Spinal cord (tissue), 10 donors: Measurements from ENCODE around the gene CERT1. TPM values are rescaled to one million over a fixed set of nuclear protein-coding genes. Genes with fewer than 3 reads are reported as not detected.

Source experiments
- DNase-seq, 6 donors: peaks; one replicate each; pipeline versions ENCODE4 v3.0.0 to v3.0.0-alpha.2; 2013 to 2015; ENCODE audit warnings: low spot score in 6 of 6, low read depth in 4 of 6
- H3K27ac ChIP-seq: one replicate; pipeline ENCODE4 v1.5.1; 2013; ENCODE audit warnings: low read depth, low read length, control low read depth
- H3K27me3 ChIP-seq: one replicate; pipeline ENCODE4 v1.6.1; 2013; ENCODE audit warnings: low read length; ENCODE audit not compliant: control insufficient read depth, insufficient read depth
- H3K36me3 ChIP-seq: one replicate; pipeline ENCODE4 v1.6.1; 2013; ENCODE audit warnings: low read length; ENCODE audit not compliant: control insufficient read depth, insufficient read depth
- H3K4me1 ChIP-seq: one replicate; pipeline ENCODE4 v1.6.1; 2013; ENCODE audit warnings: low read length; ENCODE audit not compliant: control insufficient read depth, insufficient read depth
- H3K4me3 ChIP-seq: one replicate; pipeline ENCODE4 v1.5.1; 2013; ENCODE audit warnings: low read depth, low read length, control low read depth
- H3K9me3 ChIP-seq: one replicate; pipeline ENCODE4 v1.6.1; 2013; ENCODE audit warnings: low read length; ENCODE audit not compliant: control insufficient read depth, insufficient read depth
- WGBS: methylation state at CpG from one replicate; pipeline ENCODE4 v1.1.5; 2013; ENCODE audit warnings: missing lambda C conversion rate; ENCODE audit not compliant: insufficient coverage; 5-methylcytosine and 5-hydroxymethylcytosine counted together
- polyA plus RNA-seq, 2 donors: library from polyadenylated mRNA; unstranded; fragments of 120-200 nt; gene quantifications; one replicate each; pipeline ENCODE4 v1.2.1, GENCODE V29; 2013; ENCODE audit not compliant: insufficient read length in 2 of 2
- total RNA-seq, 2 donors: library from RNA; depleted of rRNA in 1 of 2; stranded (reverse); fragments of 120-200 nt in 1 of 2; fragments of >200 nt in 1 of 2; gene quantifications; one replicate each; pipeline versions ENCODE4 v1.2.3 to v1.2.4, GENCODE V29; 2013 to 2014
- donor health status: healthy.

The CERT1 gene
- total and polyA plus RNA-seq, 4 donors = 25.3 to 73.2 (median 42.5) TPM

DNA sequence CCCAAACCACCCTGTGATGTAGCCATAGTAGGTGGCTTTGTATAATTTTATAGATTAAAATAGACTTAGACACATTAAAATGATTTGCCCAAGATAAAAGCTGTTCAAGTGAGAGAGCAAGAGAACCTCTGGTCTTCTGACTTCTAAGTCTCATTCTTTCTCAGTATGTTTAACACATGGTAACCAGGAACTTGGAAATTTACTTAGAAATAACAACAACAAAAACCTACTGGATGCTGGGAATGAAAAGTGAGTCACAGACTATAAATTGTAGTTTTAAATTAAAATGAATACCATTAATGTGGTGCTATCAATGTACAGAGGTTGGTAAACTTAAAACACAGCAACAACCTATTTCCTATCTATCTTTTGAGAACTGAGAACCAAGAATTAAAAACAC lies 144.0 kb downstream of the CERT1 start:
- no peak for DNase-seq
- H3K27me3 ChIP-seq = no peaks in the 10 kb centered on the region
- no peak overlapping the region for H3K27ac ChIP-seq
- H3K9me3 ChIP-seq = no peaks in the 10 kb centered on the region
- H3K4me3 ChIP-seq = no peak overlapping the region
- H3K36me3 ChIP-seq = no peaks in the 10 kb centered on the region
- H3K4me1 ChIP-seq = peaks cover 12% of the 10 kb centered on the region

DNA sequence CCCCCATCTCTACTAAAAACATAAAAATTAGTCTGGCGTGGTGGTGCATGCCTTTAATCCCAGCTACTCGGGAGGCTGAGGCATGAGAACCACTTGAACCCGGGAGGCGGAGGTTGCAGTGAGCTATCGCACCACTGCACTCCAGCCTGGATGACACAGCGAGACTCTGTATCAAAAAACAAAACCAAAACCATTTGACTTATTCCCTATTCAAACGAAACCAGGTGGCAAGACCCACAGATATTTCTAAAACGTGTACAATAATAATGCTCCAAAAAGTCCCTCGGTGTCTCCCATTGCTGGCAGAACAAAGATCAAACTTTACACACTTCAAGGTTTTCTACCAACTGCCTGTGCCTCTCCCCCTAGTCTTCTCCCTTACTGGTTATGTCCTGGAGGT lies 144.6 kb downstream of the CERT1 start:
- Histone ChIP-seq H3K4me1 (peaks cover 12% of the 10 kb centered on the region), H3K27ac (no peak overlapping the region), H3K9me3 (no peaks in the 10 kb centered on the region), H3K4me3 (no peak overlapping the region), H3K36me3 (peaks cover 1% of the 10 kb centered on the region), H3K27me3 (no peaks in the 10 kb centered on the region)
- WGBS = 90% methylated on average over 9 of the region's 9 CpGs
- DNase-seq = no peak

DNA sequence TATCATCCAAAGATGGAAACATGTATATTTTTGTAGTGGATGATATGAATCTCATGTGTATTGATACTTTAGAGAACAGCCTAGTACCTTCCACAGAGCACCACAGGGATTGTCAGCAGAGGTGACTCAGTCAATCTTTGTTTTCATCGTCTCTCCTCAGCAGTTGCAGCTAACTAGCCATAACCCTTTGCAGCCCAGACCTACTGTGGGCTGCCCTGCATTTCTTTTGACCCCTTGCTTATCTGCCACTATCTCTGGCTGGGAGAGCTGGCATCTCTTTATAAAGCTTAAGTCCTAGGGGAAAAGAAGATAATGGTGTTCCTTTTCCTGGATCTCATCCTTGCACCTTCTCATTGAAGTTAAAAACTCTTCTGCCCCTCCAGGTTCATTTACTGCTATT lies 145.7 kb downstream of the CERT1 start:
- H3K27me3 ChIP-seq = no peaks in the 10 kb centered on the region
- WGBS = 27% methylated on average over 1 of the region's 1 CpG
- H3K4me1 ChIP-seq = peaks cover 12% of the 10 kb centered on the region

DNA sequence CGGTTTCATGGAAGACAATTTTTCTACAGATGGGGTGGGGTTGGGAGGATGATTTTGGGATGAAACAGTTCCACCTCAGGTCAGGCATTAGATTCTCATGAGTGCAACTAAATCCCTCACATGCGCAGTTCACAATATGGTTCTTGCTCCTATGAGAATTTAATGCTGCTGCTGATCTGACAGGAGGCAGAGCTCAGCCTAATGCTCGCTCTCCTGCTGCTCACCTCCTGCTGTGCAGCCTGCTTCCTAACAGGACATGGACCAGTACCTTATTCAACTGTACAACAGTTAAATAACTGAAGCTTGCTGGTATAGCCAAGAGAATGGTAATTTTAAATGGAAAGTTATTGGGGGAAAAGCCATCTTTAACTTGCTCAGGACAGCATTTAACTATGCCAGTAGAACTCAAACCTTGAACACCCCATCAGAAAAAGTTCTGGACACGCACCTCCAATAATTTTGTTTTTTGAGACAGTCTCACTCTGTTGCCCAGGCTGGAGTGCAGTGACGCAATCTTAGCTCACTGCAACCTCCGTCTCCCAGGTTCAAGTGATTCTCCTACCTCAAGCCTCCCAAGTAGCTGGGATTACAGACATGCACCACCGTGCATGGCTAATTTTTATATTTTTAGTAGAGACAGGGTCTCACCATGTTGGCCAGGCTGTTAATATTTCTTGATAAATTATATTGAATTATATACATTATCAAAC lies 146.7 kb downstream of the CERT1 start:
- 82% methylated on average over 3 of the region's 7 CpGs for WGBS
- Histone ChIP-seq H3K27me3 (no peaks in the 10 kb centered on the region), H3K27ac (no peak overlapping the region), H3K4me3 (no peak overlapping the region), H3K36me3 (peaks cover 2% of the 10 kb centered on the region), H3K9me3 (no peaks in the 10 kb centered on the region), H3K4me1 (peaks cover 12% of the 10 kb centered on the region)
- peak in 1 of 6 donors; percentile 66 for DNase-seq

More for the DNA sequence above, 145.7 kb downstream of the CERT1 start:
- DNase-seq = no peak
- H3K27ac ChIP-seq = no peak overlapping the region
- peaks cover 2% of the 10 kb centered on the region for H3K36me3 ChIP-seq
- H3K9me3 ChIP-seq = no peaks in the 10 kb centered on the region
- no peak overlapping the region for H3K4me3 ChIP-seq

- whole genome bisulfite sequencing = 42% methylated on average over 7 of the region's 8 CpGs
- no peaks in the 10 kb centered on the region for H3K9me3 ChIP-seq
- DNase-seq = peak in 4 of 6 donors; percentile 8 to 72 (median 51)
- no peaks in the 10 kb centered on the region for H3K27me3 ChIP-seq
- H3K4me1 ChIP-seq = peaks cover 12% of the 10 kb centered on the region
- no peak overlapping the region for H3K4me3 ChIP-seq
- no peak overlapping the region for H3K27ac ChIP-seq
- peaks cover 8% of the 10 kb centered on the region for H3K36me3 ChIP-seq
These were observed 147.5 kb downstream of the CERT1 start for GRCh38 chr5:75363726-75364495.

DNA sequence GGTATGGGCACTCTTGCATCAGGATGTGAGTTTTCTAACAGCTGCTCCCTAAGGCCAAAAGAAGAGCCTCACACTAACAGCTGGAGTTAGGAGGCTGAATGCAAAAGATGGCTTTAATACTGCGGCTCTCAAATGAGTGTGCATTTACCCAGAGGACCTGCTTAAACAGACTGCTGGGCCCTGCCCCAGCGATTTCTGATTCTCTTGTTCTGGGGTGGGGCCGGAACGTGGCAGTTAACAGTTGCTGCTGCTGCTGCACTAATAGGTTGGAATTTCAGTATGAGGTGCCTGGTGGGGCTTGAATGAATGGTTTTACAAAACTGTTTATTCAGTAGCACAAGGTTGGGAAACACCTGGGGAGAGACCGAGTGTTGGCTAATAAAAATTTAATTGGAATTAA lies 148.3 kb downstream of the CERT1 start:
- DNase-seq = peak in 1 of 6 donors; percentile 69
- 40% methylated on average over 4 of the region's 5 CpGs for WGBS
- Histone ChIP-seq H3K27me3 (no peaks in the 10 kb centered on the region), H3K36me3 (peaks cover 10% of the 10 kb centered on the region), H3K4me3 (no peak overlapping the region), H3K27ac (peak overlapping the region; percentile 13), H3K9me3 (no peaks in the 10 kb centered on the region), H3K4me1 (peaks cover 12% of the 10 kb centered on the region)

DNA sequence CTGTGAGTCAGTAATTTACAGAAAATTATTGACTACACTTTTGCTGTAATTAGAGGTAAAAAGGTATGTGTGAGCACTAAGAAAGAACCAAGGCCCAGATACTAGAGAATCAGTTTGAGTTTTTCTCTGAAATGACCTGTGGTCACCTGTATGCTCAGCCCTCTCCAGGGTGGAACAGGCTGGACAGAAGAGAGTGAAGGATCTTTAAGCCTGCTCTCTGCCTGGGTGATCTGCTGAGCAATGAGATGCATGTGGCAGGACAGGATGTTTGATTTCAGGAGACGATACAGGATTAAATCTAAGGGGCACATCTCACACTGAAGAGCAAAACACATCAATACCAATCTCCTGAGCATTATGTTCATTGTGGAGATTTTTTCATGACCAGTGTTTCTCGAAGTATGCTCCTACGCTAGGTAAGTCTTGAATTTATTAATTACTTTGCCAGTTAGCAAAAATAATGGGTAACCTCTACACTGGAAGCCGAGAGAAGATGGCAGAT lies 148.9 kb downstream of the CERT1 start:
- H3K27me3 ChIP-seq = no peaks in the 10 kb centered on the region
- H3K27ac ChIP-seq = peak overlapping the region; percentile 13
- H3K4me3 ChIP-seq = no peak overlapping the region
- no CpG with 5 or more reads among the region's 4 CpGs for WGBS
- peaks cover 12% of the 10 kb centered on the region for H3K36me3 ChIP-seq
- no peaks in the 10 kb centered on the region for H3K9me3 ChIP-seq
- H3K4me1 ChIP-seq = peaks cover 12% of the 10 kb centered on the region
- peak in 1 of 6 donors; percentile 13 for DNase-seq

- Histone ChIP-seq H3K27me3 (no peaks in the 10 kb centered on the region), H3K36me3 (peaks cover 20% of the 10 kb centered on the region), H3K4me1 (peaks cover 12% of the 10 kb centered on the region), H3K4me3 (no peak overlapping the region), H3K9me3 (no peaks in the 10 kb centered on the region), H3K27ac (peak overlapping the region; percentile 71)
- WGBS = 37% methylated on average over 2 of the region's 4 CpGs
- DNase-seq = peak in 2 of 6 donors; percentile 59 to 60
These were observed 150.1 kb downstream of the CERT1 start for GRCh38 chr5:75361310-75361709.

GRCh38 chr5:75358117-75358516 lies 153.3 kb downstream of the CERT1 start:
- Histone ChIP-seq H3K27me3 (no peaks in the 10 kb centered on the region), H3K9me3 (no peaks in the 10 kb centered on the region), H3K27ac (no peak overlapping the region), H3K4me1 (peaks cover 3% of the 10 kb centered on the region), H3K36me3 (peaks cover 29% of the 10 kb centered on the region), H3K4me3 (no peak overlapping the region)
- WGBS = no CpG with 5 or more reads among the region's 3 CpGs
- no peak for DNase-seq
